ENCODE data around the gene FLACC1. TPM values are rescaled to one million over a fixed set of nuclear protein-coding genes. Genes with fewer than 3 reads are reported as not detected.
"Not testable (repeated sequence)": the region's sequence is repeated elsewhere in the genome, so short reads cannot be mapped to it uniquely, and the experiment has no call there.

Gene FLACC1
- total RNA-seq, 1 donor from 2014 or later: 5.4 TPM

- no peak for DNase-seq (ENCODE audit: low spot score)
- intact Hi-C loops (cut with DNase I): no loop called here
- no peak for ATAC-seq
Observed at GRCh38 chr2:201298462-201299052, 58.6 kb downstream of the FLACC1 start.

- intact Hi-C loops (cut with DNase I); ATAC-seq; DNase-seq (ENCODE audit: low spot score): not testable (repeated sequence)
Observed at GRCh38 chr2:201290457-201291148, 66.5 kb downstream of the FLACC1 start.

- ATAC-seq (no peak), DNase-seq (ENCODE audit: low spot score) (no peak)
- intact Hi-C loops (cut with DNase I): no loop called here
Observed at GRCh38 chr2:201285499-201285898, 71.6 kb downstream of the FLACC1 start.

- ATAC-seq: no peak
- intact Hi-C loops (cut with DNase I): no loop called here
- no peak for DNase-seq (ENCODE audit: low spot score)
Observed at GRCh38 chr2:201280191-201281040, 76.7 kb downstream of the FLACC1 start.

GRCh38 chr2:201279079-201279478 lies 78.1 kb downstream of the FLACC1 start:
- no peak for DNase-seq (ENCODE audit: low spot score)
- no peak for ATAC-seq
- intact Hi-C loops (cut with DNase I): no loop called here

- DNase-seq (ENCODE audit: low spot score) (no peak), ATAC-seq (no peak)
- intact Hi-C loops (cut with DNase I): no loop called here
Observed at GRCh38 chr2:201276511-201276910, 80.6 kb downstream of the FLACC1 start.

GRCh38 chr2:201275990-201276389 lies 81.2 kb downstream of the FLACC1 start:
- DNase-seq (ENCODE audit: low spot score) (no peak), ATAC-seq (no peak)

GRCh38 chr2:201275069-201275468 lies 82.1 kb downstream of the FLACC1 start:
- intact Hi-C loops (cut with DNase I): no loop called here
- ATAC-seq (no peak), DNase-seq (ENCODE audit: low spot score) (no peak)

More at GRCh38 chr2:201275990-201276389, 81.2 kb downstream of the FLACC1 start:
- intact Hi-C loops (cut with DNase I): no loop called here

GRCh38 chr2:201273330-201273983 lies 83.7 kb downstream of the FLACC1 start:
- ATAC-seq (no peak), DNase-seq (ENCODE audit: low spot score) (no peak)
- intact Hi-C loops (cut with DNase I): no loop called here

GRCh38 chr2:201271917-201272316 lies 85.2 kb downstream of the FLACC1 start:
- DNase-seq (ENCODE audit: low spot score) (no peak), ATAC-seq (no peak)
- intact Hi-C loops (cut with DNase I): no loop called here

- ATAC-seq (no peak), DNase-seq (ENCODE audit: low spot score) (no peak)
- intact Hi-C loops (cut with DNase I): no loop called here
Observed at GRCh38 chr2:201270293-201271001, 86.7 kb downstream of the FLACC1 start.

GRCh38 chr2:201269764-201270163 lies 87.4 kb downstream of the FLACC1 start:
- DNase-seq (ENCODE audit: low spot score): no peak
- intact Hi-C loops (cut with DNase I): no loop called here

GRCh38 chr2:201267278-201268030 lies 89.7 kb downstream of the FLACC1 start:
- ATAC-seq (no peak), DNase-seq (ENCODE audit: low spot score) (no peak)
- intact Hi-C loops (cut with DNase I): no loop called here

More at GRCh38 chr2:201269764-201270163, 87.4 kb downstream of the FLACC1 start:
- no peak for ATAC-seq

GRCh38 chr2:201266629-201267028 lies 90.5 kb downstream of the FLACC1 start:
- intact Hi-C loops (cut with DNase I): no loop called here
- ATAC-seq (no peak), DNase-seq (ENCODE audit: low spot score) (no peak)

GRCh38 chr2:201264472-201265173 lies 92.5 kb downstream of the FLACC1 start:
- DNase-seq (ENCODE audit: low spot score): no peak
- ATAC-seq: no peak
- intact Hi-C loops (cut with DNase I): no loop called here

GRCh38 chr2:201263779-201264178 lies 93.4 kb downstream of the FLACC1 start:
- intact Hi-C loops (cut with DNase I): no loop called here
- DNase-seq (ENCODE audit: low spot score) (no peak), ATAC-seq (no peak)

- intact Hi-C loops (cut with DNase I): no loop called here
- DNase-seq (ENCODE audit: low spot score): no peak
- no peak for ATAC-seq
Observed at GRCh38 chr2:201262718-201263117, 94.4 kb downstream of the FLACC1 start.

GRCh38 chr2:201261906-201262305 lies 95.2 kb downstream of the FLACC1 start:
- no peak for DNase-seq (ENCODE audit: low spot score)
- intact Hi-C loops (cut with DNase I): no loop called here
- ATAC-seq: no peak

Measured in sciatic nerve (tissue), 2 donors.